ENCODE measurements around the gene IGFN1. TPM values are rescaled to one million over a fixed set of nuclear protein-coding genes. Genes with fewer than 3 reads are reported as not detected.

The IGFN1 gene
- total and polyA plus RNA-seq, 7 donors = under 0.01 to 0.55 (median 0.14) TPM; not detected in 3

- H3K36me3 ChIP-seq = no peaks in the 10 kb centered on the region
- H3K27ac ChIP-seq = no peak overlapping the region
- H3K27me3 ChIP-seq = no peaks in the 10 kb centered on the region
- intact Hi-C loops (cut with DNase I) = loop anchor here (10.0 kb wide), 1 partner anchor 92 kb away; no protein-coding TSS in a partner anchor
- H3K4me1 ChIP-seq = no peaks in the 10 kb centered on the region
- H3K9me3 ChIP-seq = no peaks in the 10 kb centered on the region
- H3K4me3 ChIP-seq = no peak overlapping the region
- no peak for DNase-seq
- TF ChIP-seq EP300 (IDR thresholded peaks at IDR 0.05) = no peak
- WGBS, 2 donors = 91 to 92% methylated on average over 24 of the region's 24 CpGs
Observed at GRCh38 chr1:201226859-201227488, 36.4 kb downstream of the IGFN1 start.

GRCh38 chr1:201228011-201228983 lies 37.7 kb downstream of the IGFN1 start:
- Histone ChIP-seq H3K4me1 (no peaks in the 10 kb centered on the region), H3K4me3 (no peak overlapping the region), H3K36me3 (no peaks in the 10 kb centered on the region), H3K27ac (no peak overlapping the region), H3K27me3 (no peaks in the 10 kb centered on the region), H3K9me3 (peaks cover 0 to 5% (median 0%) of the 10 kb centered on the region in 4 donors)
- WGBS, 2 donors = 78 to 79% methylated on average over 16 of the region's 16 CpGs
- no peak for TF ChIP-seq EP300 (IDR thresholded peaks at IDR 0.05)
- TF ChIP-seq CTCF (IDR thresholded peaks at IDR 0.05) = no peak
- TF ChIP-seq POLR2AphosphoS5 (IDR thresholded peaks at IDR 0.05) = no peak
- no peak for TF ChIP-seq POLR2A (IDR thresholded peaks at IDR 0.05)
- no peak for DNase-seq
- intact Hi-C loops (cut with DNase I) = loop anchor here (10.0 kb wide), 1 partner anchor 93 kb away; no protein-coding TSS in a partner anchor

- WGBS, 2 donors = 79 to 81% methylated on average over 4 of the region's 4 CpGs
- Histone ChIP-seq H3K4me3 (no peak overlapping the region), H3K27me3 (no peaks in the 10 kb centered on the region), H3K27ac (no peak overlapping the region), H3K36me3 (no peaks in the 10 kb centered on the region), H3K4me1 (no peaks in the 10 kb centered on the region), H3K9me3 (peaks cover 0 to 5% (median 0%) of the 10 kb centered on the region in 4 donors)
- TF ChIP-seq EP300 (IDR thresholded peaks at IDR 0.05) (no peak), POLR2A (IDR thresholded peaks at IDR 0.05) (no peak), CTCF (IDR thresholded peaks at IDR 0.05) (no peak), POLR2AphosphoS5 (IDR thresholded peaks at IDR 0.05) (no peak)
- intact Hi-C loops (cut with DNase I) = loop anchor here (10.0 kb wide), 1 partner anchor 94 kb away; no protein-coding TSS in a partner anchor
- DNase-seq = no peak
Observed at GRCh38 chr1:201229095-201229494, 38.5 kb downstream of the IGFN1 start.

- intact Hi-C loops (cut with DNase I) = loop anchor here (10.0 kb wide), 1 partner anchor 95 kb away; no protein-coding TSS in a partner anchor
- peaks cover 0 to 5% (median 0%) of the 10 kb centered on the region in 4 donors for H3K9me3 ChIP-seq
- H3K27ac ChIP-seq = no peak overlapping the region
- no peaks in the 10 kb centered on the region for H3K4me1 ChIP-seq
- TF ChIP-seq POLR2AphosphoS5 (IDR thresholded peaks at IDR 0.05) (no peak), CTCF (IDR thresholded peaks at IDR 0.05) (no peak), POLR2A (IDR thresholded peaks at IDR 0.05) (no peak), EP300 (IDR thresholded peaks at IDR 0.05) (no peak)
- H3K27me3 ChIP-seq = no peaks in the 10 kb centered on the region
- no peaks in the 10 kb centered on the region for H3K36me3 ChIP-seq
- H3K4me3 ChIP-seq = no peak overlapping the region
- no peak for DNase-seq
- 74 to 78% methylated on average over 6 of the region's 6 CpGs for WGBS, 2 donors
Observed at GRCh38 chr1:201229771-201230635, 39.4 kb downstream of the IGFN1 start.
